ENCODE data around the gene CAST.

CAST gene

GRCh38 chr5:96778409-96778808 lies 116.2 kb downstream of the CAST start:
- Histone ChIP-seq H3K4me2 (ENCODE audit: low read length) (no peak overlapping the region), H3K9me3 (ENCODE audit: low read length) (no peaks in the 10 kb centered on the region), H3K27ac (ENCODE audit: low read depth, low read length, poor library complexity, severe bottlenecking) (no peak overlapping the region), H3K79me2 (ENCODE audit: insufficient read depth, low read length) (no peaks in the 10 kb centered on the region), H3K27me3 (ENCODE audit: insufficient read depth, low read length) (no peaks in the 10 kb centered on the region), H3K9ac (ENCODE audit: low read length) (no peak overlapping the region), H2AFZ (ENCODE audit: low read length) (no peak overlapping the region), H4K20me1 (ENCODE audit: insufficient read depth, low read length) (no peaks in the 10 kb centered on the region), H3K4me1 (ENCODE audit: insufficient read depth, low read length, severe bottlenecking) (no peaks in the 10 kb centered on the region), H3K9me2 (ENCODE audit: low read depth, low read length) (no peaks in the 10 kb centered on the region), H3F3A (ENCODE audit: insufficient read depth, low read length) (no peaks in the 10 kb centered on the region), H3K36me3 (ENCODE audit: insufficient read depth, low read length) (peaks cover 97% of the 10 kb centered on the region), H3K4me3 (ENCODE audit: low read depth, low read length, poor library complexity, severe bottlenecking) (no peak overlapping the region)
- no peak for TF ChIP-seq CTCF (IDR thresholded peaks at IDR 0.05; ENCODE audit: low read length)
- TF ChIP-seq EZH2 (IDR thresholded peaks at IDR 0.05; ENCODE audit: borderline replicate concordance, low read length) = no peak

GRCh38 chr5:96780626-96781025 lies 118.5 kb downstream of the CAST start:
- H3K9me3 ChIP-seq (ENCODE audit: low read length) = no peaks in the 10 kb centered on the region
- no peak overlapping the region for H3K9ac ChIP-seq (ENCODE audit: low read length)
- H3K4me2 ChIP-seq (ENCODE audit: low read length) = no peak overlapping the region
- H4K20me1 ChIP-seq (ENCODE audit: insufficient read depth, low read length) = no peaks in the 10 kb centered on the region
- no peaks in the 10 kb centered on the region for H3K27me3 ChIP-seq (ENCODE audit: insufficient read depth, low read length)
- no peaks in the 10 kb centered on the region for H3K79me2 ChIP-seq (ENCODE audit: insufficient read depth, low read length)
- no peak for TF ChIP-seq CTCF (IDR thresholded peaks at IDR 0.05; ENCODE audit: low read length)
- no peak for TF ChIP-seq EZH2 (IDR thresholded peaks at IDR 0.05; ENCODE audit: borderline replicate concordance, low read length)
- no peaks in the 10 kb centered on the region for H3K4me1 ChIP-seq (ENCODE audit: insufficient read depth, low read length, severe bottlenecking)
- H2AFZ ChIP-seq (ENCODE audit: low read length) = no peak overlapping the region
- no peaks in the 10 kb centered on the region for H3K9me2 ChIP-seq (ENCODE audit: low read depth, low read length)
- H3K36me3 ChIP-seq (ENCODE audit: insufficient read depth, low read length) = peaks cover 98% of the 10 kb centered on the region
- no peak overlapping the region for H3K27ac ChIP-seq (ENCODE audit: low read depth, low read length, poor library complexity, severe bottlenecking)
- no peaks in the 10 kb centered on the region for H3F3A ChIP-seq (ENCODE audit: insufficient read depth, low read length)
- no peak overlapping the region for H3K4me3 ChIP-seq (ENCODE audit: low read depth, low read length, poor library complexity, severe bottlenecking)

GRCh38 chr5:96781031-96781971 lies 119.1 kb downstream of the CAST start:
- no peak overlapping the region for H3K9ac ChIP-seq (ENCODE audit: low read length)
- H3K27ac ChIP-seq (ENCODE audit: low read depth, low read length, poor library complexity, severe bottlenecking) = no peak overlapping the region
- no peak overlapping the region for H2AFZ ChIP-seq (ENCODE audit: low read length)
- no peaks in the 10 kb centered on the region for H3K4me1 ChIP-seq (ENCODE audit: insufficient read depth, low read length, severe bottlenecking)
- no peaks in the 10 kb centered on the region for H4K20me1 ChIP-seq (ENCODE audit: insufficient read depth, low read length)
- H3K4me3 ChIP-seq (ENCODE audit: low read depth, low read length, poor library complexity, severe bottlenecking) = no peak overlapping the region
- no peaks in the 10 kb centered on the region for H3K9me2 ChIP-seq (ENCODE audit: low read depth, low read length)
- no peaks in the 10 kb centered on the region for H3K9me3 ChIP-seq (ENCODE audit: low read length)
- H3K4me2 ChIP-seq (ENCODE audit: low read length) = no peak overlapping the region
- TF ChIP-seq CTCF (IDR thresholded peaks at IDR 0.05; ENCODE audit: low read length) (no peak), EZH2 (IDR thresholded peaks at IDR 0.05; ENCODE audit: borderline replicate concordance, low read length) (no peak)
- no peaks in the 10 kb centered on the region for H3K27me3 ChIP-seq (ENCODE audit: insufficient read depth, low read length)
- H3F3A ChIP-seq (ENCODE audit: insufficient read depth, low read length) = no peaks in the 10 kb centered on the region
- H3K36me3 ChIP-seq (ENCODE audit: insufficient read depth, low read length) = peaks cover 98% of the 10 kb centered on the region
- H3K79me2 ChIP-seq (ENCODE audit: insufficient read depth, low read length) = no peaks in the 10 kb centered on the region

All from OCI-LY1 (cell line).